ENCODE results near the gene TMCC2. TPM values are rescaled to one million over a fixed set of nuclear protein-coding genes. Genes with fewer than 3 reads are reported as not detected.

The TMCC2 gene
- polyA plus RNA-seq, 3 donors, result 0.16 to 0.27 TPM; not detected in 1

DNA sequence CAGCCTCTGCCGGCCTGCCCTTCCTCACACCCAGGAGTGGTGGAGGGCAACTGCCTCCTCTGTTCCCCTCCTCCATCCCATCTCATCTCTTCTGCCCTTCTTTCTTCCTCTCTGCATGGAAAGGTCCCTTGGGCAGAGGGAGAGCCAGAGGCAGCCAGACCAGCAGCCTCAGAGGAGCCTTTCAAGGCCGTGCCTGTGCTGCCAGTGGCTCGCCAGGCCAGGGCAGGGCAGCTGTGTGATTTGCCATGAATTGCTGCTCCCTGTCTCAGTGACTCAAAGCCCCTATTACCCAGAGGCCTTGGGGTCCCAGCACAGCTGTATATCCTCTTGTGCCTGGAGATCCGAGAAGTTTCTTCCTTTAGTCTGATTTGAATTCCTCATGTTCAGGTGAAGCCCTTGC is 21.9 kb downstream of the TMCC2 start:
- Mint-ChIP-seq H3K4me1 (peaks cover 1% of the 10 kb centered on the region), H3K36me3 (no peaks in the 10 kb centered on the region), H3K4me3 (no peak overlapping the region), H3K27me3 (ENCODE audit: low read depth in 3 of 3) (peaks cover 0 to 9% (median 2%) of the 10 kb centered on the region in 3 donors), H3K9me3 (no peaks in the 10 kb centered on the region), H3K27ac (no peak overlapping the region)
- H3K9me3 ChIP-seq (replicated peaks in 1 of 2; ENCODE audit: control insufficient read depth in 1 of 2, insufficient read depth in 1 of 2, low read length in 2 of 2), result no peaks in the 10 kb centered on the region
- no peak overlapping the region for H3K9ac ChIP-seq (ENCODE audit: insufficient read depth, low read length, poor library complexity, severe bottlenecking)
- intact Hi-C loops (cut with micrococcal nuclease), result loop anchor here (10.0 kb wide), 2 partner anchors 55 to 125 kb away; partner anchors contain the start of gene RBBP5 (in 1 of the 2)
- H3K4me1 ChIP-seq (ENCODE audit: control insufficient read depth in 1 of 2, insufficient read depth in 2 of 2, low read length in 2 of 2), result no peaks in the 10 kb centered on the region
- no peak for DNase-seq
- H2AFZ ChIP-seq (ENCODE audit: insufficient read depth, low read depth, low read length, poor library complexity, severe bottlenecking), result no peak overlapping the region
- no peak overlapping the region for H3K4me2 ChIP-seq (replicated peaks; ENCODE audit: extremely low read depth, low read length, poor library complexity, severe bottlenecking)
- H3K27ac ChIP-seq (ENCODE audit: low read depth in 1 of 2, low read length in 2 of 2), result no peak overlapping the region
- no peaks in the 10 kb centered on the region for H3K27me3 ChIP-seq (ENCODE audit: control insufficient read depth in 2 of 2, insufficient read depth in 2 of 2, low read length in 2 of 2)
- no peaks in the 10 kb centered on the region for H3K79me2 ChIP-seq (ENCODE audit: insufficient read depth, low read length)
- H3K36me3 ChIP-seq (replicated peaks in 1 of 2; ENCODE audit: control insufficient read depth in 1 of 2, insufficient read depth in 2 of 2, low read length in 2 of 2), result no peaks in the 10 kb centered on the region
- no peak for TF ChIP-seq CTCF (IDR thresholded peaks at IDR 0.05)
- no peak overlapping the region for H3K4me3 ChIP-seq (replicated peaks in 1 of 3; ENCODE audit: low read depth in 2 of 3, low read length in 3 of 3)
- no peaks in the 10 kb centered on the region for H4K20me1 ChIP-seq (ENCODE audit: insufficient read depth, low read length)
- WGBS (ENCODE audit: insufficient coverage), result 33% methylated on average over 1 of the region's 4 CpGs

DNA sequence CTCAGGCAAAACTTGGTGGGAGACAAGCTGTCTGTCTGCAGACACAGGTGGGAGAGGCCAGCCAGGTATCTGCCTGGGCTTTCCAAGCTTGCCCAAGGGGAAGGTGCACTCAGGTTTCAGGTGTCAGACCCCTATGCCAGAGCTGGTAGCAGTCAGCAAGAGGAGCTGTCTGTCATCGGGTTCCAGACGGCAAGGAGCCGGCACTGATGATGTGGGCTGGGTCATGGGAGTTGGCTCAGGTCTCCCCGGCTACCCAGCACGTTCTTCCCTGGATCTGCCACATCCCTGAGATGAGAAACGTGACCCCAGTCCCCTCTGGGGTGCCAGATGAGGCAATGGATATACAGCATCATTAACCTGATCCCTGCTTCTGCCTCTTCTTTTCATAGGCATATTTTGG is 23.0 kb downstream of the TMCC2 start:
- H3K27ac Mint-ChIP-seq, result no peak overlapping the region
- peaks cover 1% of the 10 kb centered on the region for H3K4me1 Mint-ChIP-seq
- H3K9ac ChIP-seq (ENCODE audit: insufficient read depth, low read length, poor library complexity, severe bottlenecking), result no peak overlapping the region
- no peaks in the 10 kb centered on the region for H3K79me2 ChIP-seq (ENCODE audit: insufficient read depth, low read length)
- TF ChIP-seq CTCF (IDR thresholded peaks at IDR 0.05), result no peak
- no peak overlapping the region for H3K4me2 ChIP-seq (replicated peaks; ENCODE audit: extremely low read depth, low read length, poor library complexity, severe bottlenecking)
- no peak overlapping the region for H3K27ac ChIP-seq (ENCODE audit: low read depth in 1 of 2, low read length in 2 of 2)
- 96% methylated on average over 6 of the region's 6 CpGs for WGBS (ENCODE audit: insufficient coverage)
- H3K9me3 Mint-ChIP-seq, result no peaks in the 10 kb centered on the region
- no peaks in the 10 kb centered on the region for H4K20me1 ChIP-seq (ENCODE audit: insufficient read depth, low read length)
- H3K4me1 ChIP-seq (ENCODE audit: control insufficient read depth in 1 of 2, insufficient read depth in 2 of 2, low read length in 2 of 2), result no peaks in the 10 kb centered on the region
- intact Hi-C loops (cut with micrococcal nuclease), result loop anchor here in 1 of 2 donors (10.0 kb wide), 1 partner anchor 126 kb away; the partner anchor contains the start of gene RBBP5
- no peaks in the 10 kb centered on the region for H3K27me3 ChIP-seq (ENCODE audit: control insufficient read depth in 2 of 2, insufficient read depth in 2 of 2, low read length in 2 of 2)
- H3K9me3 ChIP-seq (replicated peaks in 1 of 2; ENCODE audit: control insufficient read depth in 1 of 2, insufficient read depth in 1 of 2, low read length in 2 of 2), result no peaks in the 10 kb centered on the region
- DNase-seq, result no peak
- H3K4me3 ChIP-seq (replicated peaks in 1 of 3; ENCODE audit: low read depth in 2 of 3, low read length in 3 of 3), result no peak overlapping the region
- H3K27me3 Mint-ChIP-seq (ENCODE audit: low read depth in 3 of 3), result peaks cover 0 to 9% (median 2%) of the 10 kb centered on the region in 3 donors
- H3K36me3 ChIP-seq (replicated peaks in 1 of 2; ENCODE audit: control insufficient read depth in 1 of 2, insufficient read depth in 2 of 2, low read length in 2 of 2), result no peaks in the 10 kb centered on the region
- no peak overlapping the region for H2AFZ ChIP-seq (ENCODE audit: insufficient read depth, low read depth, low read length, poor library complexity, severe bottlenecking)
- H3K36me3 Mint-ChIP-seq, result no peaks in the 10 kb centered on the region
- H3K4me3 Mint-ChIP-seq, result no peak overlapping the region
